Endothelial cell of umbilical vein (primary cell): Measurements from ENCODE around the gene PIK3CB. TPM values are rescaled to one million over a fixed set of nuclear protein-coding genes. Genes with fewer than 3 reads are reported as not detected.

Experiments used
- BruUV-seq: library from RNA; stranded (reverse); fragments of 400-500 nt; replicated peaks from 2 replicates; lab custom pipeline; 2021; lab: Mats Ljungman, UMichigan
- CTCF ChIA-PET: fragments of 300-600, 350-600 bp; sonication (Branson Sonifier 250); formaldehyde crosslinking; loops from one replicate; lab custom pipeline; 2021; ENCODE audit warnings: antibody characterized with exemption, inconsistent platforms; lab: Charles Lee
- POLR2A ChIA-PET: fragments of 300-600, 350-600 bp; sonication (Branson Sonifier 250); formaldehyde crosslinking; loops from one replicate; lab custom pipeline; 2021; ENCODE audit warnings: antibody characterized with exemption, inconsistent platforms; lab: Charles Lee
- DNase-seq: peaks from one replicate; pipeline ENCODE4 v3.0.0-alpha.2; 2011; ENCODE audit warnings: low read depth, low spot score
- FAIRE-seq: peaks from 2 replicates; lab custom pipeline; 2011; peaks lifted over from hg19 to GRCh38; lab: Jason Lieb, UNC
- H2AFZ ChIP-seq: 2 replicates; pipeline ENCODE4 v1.6.0; 2012; ENCODE audit warnings: low read depth, low read length, control low read depth, inconsistent platforms
- H3K27ac ChIP-seq: 2 replicates; pipeline ENCODE4 v1.5.1; 2011; ENCODE audit warnings: low read depth, mild to moderate bottlenecking, control low read depth, low read length, moderate library complexity; ENCODE audit not compliant: insufficient read depth
- H3K27me3 ChIP-seq, 2 experiments: 2 replicates each; pipeline versions ENCODE4 v1.6.0 to v1.6.1; 2011; ENCODE audit warnings: low read length in 2 of 2, mixed read lengths in 1 of 2; ENCODE audit not compliant: control insufficient read depth in 2 of 2, insufficient read depth in 2 of 2
- H3K36me3 ChIP-seq, 2 experiments: 2 replicates in 1 of 2; 3 replicates in 1 of 2; pipeline ENCODE4 v1.5.1; 2011; ENCODE audit warnings: low read length in 2 of 2, mild to moderate bottlenecking in 1 of 2, moderate library complexity in 1 of 2; ENCODE audit not compliant: control insufficient read depth in 2 of 2, insufficient read depth in 2 of 2; ENCODE audit errors: extremely low read depth in 1 of 2
- H3K4me1 ChIP-seq: 3 replicates; pipeline ENCODE4 v1.5.1; 2011; ENCODE audit warnings: mild to moderate bottlenecking, low read length; ENCODE audit not compliant: control insufficient read depth, insufficient read depth; ENCODE audit errors: extremely low read depth
- H3K4me2 ChIP-seq: 2 replicates; pipeline ENCODE4 v1.6.1; 2011; ENCODE audit warnings: low read length, control low read depth, mixed read lengths; ENCODE audit not compliant: insufficient read depth
- H3K4me3 ChIP-seq, 3 experiments: fragments of 200-600 bp in 1 of 3; sonication (generic), shearing (Covaris generic) in 1 of 3; replicated peaks in 1 of 3; 2 replicates each; pipeline ENCODE4 v1.5.1; 2011 to 2016; ENCODE audit warnings: control low read depth in 3 of 3, low read length in 3 of 3, mild to moderate bottlenecking in 2 of 3, inconsistent platforms in 1 of 3, low read depth in 1 of 3, moderate library complexity in 1 of 3; ENCODE audit not compliant: insufficient read depth in 1 of 3
- H3K79me2 ChIP-seq: 2 replicates; pipeline ENCODE4 v1.6.0; 2012; ENCODE audit warnings: low read length, inconsistent platforms; ENCODE audit not compliant: control insufficient read depth, insufficient read depth
- H3K9ac ChIP-seq: replicated peaks from 2 replicates; pipeline ENCODE3; 2011; ENCODE audit warnings: low read length, control low read depth; ENCODE audit not compliant: insufficient read depth; ENCODE audit errors: extremely low read depth
- H3K9me1 ChIP-seq: replicated peaks from 3 replicates; pipeline ENCODE4 v1.6.0; 2011; ENCODE audit warnings: mild to moderate bottlenecking, low read length; ENCODE audit not compliant: control insufficient read depth, insufficient read depth; ENCODE audit errors: extremely low read depth
- H3K9me3 ChIP-seq: replicated peaks from 2 replicates; pipeline ENCODE4 v1.5.1; 2012; ENCODE audit warnings: low read length, inconsistent platforms; ENCODE audit not compliant: control insufficient read depth, insufficient read depth
- H4K20me1 ChIP-seq: replicated peaks from 2 replicates; pipeline ENCODE3; 2011; ENCODE audit warnings: mild to moderate bottlenecking, low read length; ENCODE audit not compliant: control insufficient read depth, insufficient read depth; ENCODE audit errors: extremely low read depth
- CTCF ChIP-seq, 2 donors: IDR thresholded peaks; 1 replicate in 1 of 2; 2 replicates in 1 of 2; pipeline ENCODE4 v1.5.1; 2011; ENCODE audit warnings: low read length in 2 of 2, mild to moderate bottlenecking in 2 of 2, moderate library complexity in 2 of 2, control low read depth in 1 of 2, inconsistent platforms in 1 of 2, low read depth in 1 of 2; ENCODE audit not compliant: insufficient read depth in 1 of 2; ENCODE audit errors: extremely low read depth in 1 of 2
- EZH2 ChIP-seq: IDR thresholded peaks from 2 replicates; pipeline ENCODE4 v1.6.1; 2012; ENCODE audit warnings: borderline replicate concordance, low read depth, mild to moderate bottlenecking, moderate library complexity, low read length, inconsistent platforms; ENCODE audit not compliant: severe bottlenecking
- FOS ChIP-seq: IDR thresholded peaks from 2 replicates; pipeline ENCODE4 v1.6.1; 2011; ENCODE audit warnings: mild to moderate bottlenecking, low read length, moderate library complexity, borderline replicate concordance; ENCODE audit not compliant: insufficient read depth
- GATA2 ChIP-seq: IDR thresholded peaks from 2 replicates; pipeline ENCODE4 v1.7.0; 2011; ENCODE audit warnings: low read depth, mild to moderate bottlenecking, moderate library complexity, mixed read lengths, low read length; ENCODE audit not compliant: insufficient read length, insufficient read depth
- JUN ChIP-seq: IDR thresholded peaks from 2 replicates; pipeline ENCODE4 v1.6.1; 2011; ENCODE audit warnings: borderline replicate concordance, low read depth; ENCODE audit not compliant: insufficient read length, insufficient read depth
- MAX ChIP-seq: IDR thresholded peaks from 2 replicates; pipeline ENCODE4 v1.6.1; 2011; ENCODE audit not compliant: insufficient read depth, insufficient read length
- MYC ChIP-seq: IDR thresholded peaks from one replicate; pipeline ENCODE4 v1.6.1; 2011; ENCODE audit warnings: mild to moderate bottlenecking, low read depth, low read length
- POLR2A ChIP-seq: IDR thresholded peaks from 2 replicates; pipeline ENCODE4 v1.6.1; 2012; ENCODE audit warnings: low read depth, mild to moderate bottlenecking, control low read depth, low read length
- POLR2AphosphoS5 ChIP-seq: IDR thresholded peaks from 2 replicates; pipeline ENCODE4 v1.6.1; 2012; ENCODE audit warnings: low read depth, mild to moderate bottlenecking, control low read depth, low read length, moderate library complexity; ENCODE audit not compliant: insufficient read depth
- dilution Hi-C: fragments of 300-500 bp; cut with MboI; formaldehyde crosslinking; loops from one replicate; pipeline ENCODE4 v1.15.0; 2019; ENCODE audit warnings: low sequenced_read_pairs; ENCODE audit not compliant: extremely low pct_ligation_motif_present
- intact Hi-C: fragments of 100-400 bp; cut with micrococcal nuclease; formaldehyde crosslinking; loops from one replicate; pipeline ENCODE4 v1.10.0; 2022
- polyA plus RNA-seq, 4 experiments: library from polyadenylated mRNA; depleted of rRNA in 3 of 4; stranded (reverse) in 3 of 4; unstranded in 1 of 4; fragments of >200 nt; gene quantifications; 2 replicates each; pipeline versions ENCODE4 v1.2.1 to v1.2.3, GENCODE V29; 2011 to 2012; ENCODE audit warnings: missing spikeins in 1 of 4
- total RNA-seq: library from RNA; stranded (reverse); gene quantifications from 2 replicates; pipeline ENCODE4 v1.2.3, GENCODE V29; 2021

PIK3CB gene
- total and polyA plus RNA-seq, 2 donors (not counting 3 experiments of a cell fraction or from before 2014, with no cell fraction given): 9.0 to 29.8 TPM

GRCh38 chr3:138615462-138615861 is 219.3 kb downstream of the PIK3CB start:
- CTCF ChIA-PET: interaction anchor here (1.2 to 1.6 kb wide), 2 partner anchors 21 to 300 kb away, joined by 8 to 10 read pairs; partner anchors contain the start of gene CEP70
- H3K36me3 ChIP-seq: no peaks in the 10 kb centered on the region
- H2AFZ ChIP-seq: no peak overlapping the region
- no peak overlapping the region for H3K27ac ChIP-seq
- H3K9ac ChIP-seq: no peak overlapping the region
- no peaks in the 10 kb centered on the region for H3K4me1 ChIP-seq
- H3K27me3 ChIP-seq: no peaks in the 10 kb centered on the region
- H3K79me2 ChIP-seq: no peaks in the 10 kb centered on the region
- no peaks in the 10 kb centered on the region for H4K20me1 ChIP-seq
- H3K4me2 ChIP-seq: no peak overlapping the region
- no peaks in the 10 kb centered on the region for H3K9me1 ChIP-seq
- TF ChIP-seq POLR2AphosphoS5 (no peak), GATA2 (no peak), MYC (no peak), JUN (no peak), FOS (no peak), POLR2A (no peak), CTCF (IDR thresholded peaks at IDR 0.05; ENCODE audit: extremely low read depth in 1 of 2, insufficient read depth in 1 of 2, low read depth in 1 of 2, low read length in 2 of 2) (no peak), MAX (no peak), EZH2 (no peak)
- POLR2A ChIA-PET: no interaction called here
- intact Hi-C loops (no loop called here), dilution Hi-C loops (no loop called here)
- no TSS peak for BruUV-seq
- no peaks in the 10 kb centered on the region for H3K9me3 ChIP-seq
- FAIRE-seq (no peak), DNase-seq (no peak)
- no peak overlapping the region for H3K4me3 ChIP-seq
